Lung microvascular endothelial cell (primary cell): ENCODE measurements around the gene DDN. TPM values are rescaled to one million over a fixed set of nuclear protein-coding genes. Genes with fewer than 3 reads are reported as not detected.

ENCODE experiments used
- DNase-seq, 2 donors: peaks; one replicate each; pipeline versions ENCODE4 v3.0.0 to v3.0.0-alpha.2; 2010; ENCODE audit warnings: low read depth in 2 of 2
- total RNA-seq: library from RNA; depleted of rRNA; stranded (reverse); fragments of >200 nt; gene quantifications from 2 replicates; pipeline ENCODE4 v1.2.1, GENCODE V29; 2014

The DDN gene
- total RNA-seq, 1 donor from 2014 or later = not detected

GRCh38 chr12:48967991-48968390 is 31.2 kb downstream of the DDN start:
- no peak for DNase-seq

GRCh38 chr12:48966177-48966895 is 32.8 kb downstream of the DDN start:
- DNase-seq = no peak

- DNase-seq = peak in 1 of 2 donors; percentile 31
Measured at GRCh38 chr12:48965298-48965838, 33.8 kb downstream of the DDN start.

- DNase-seq = peak in 1 of 2 donors; percentile 41
Measured at GRCh38 chr12:48961801-48962200, 37.4 kb downstream of the DDN start.

GRCh38 chr12:48961331-48961730 is 37.8 kb downstream of the DDN start:
- peak in 1 of 2 donors; percentile 61 for DNase-seq

- no peak for DNase-seq
Measured at GRCh38 chr12:48960834-48961233, 38.3 kb downstream of the DDN start.

- DNase-seq = no peak
Measured at GRCh38 chr12:48958049-48958388, 41.2 kb downstream of the DDN start.

- peak; percentile 94 to 96 for DNase-seq
Measured at GRCh38 chr12:48957141-48958048, 41.8 kb downstream of the DDN start, which contains the start of gene ARF3. Gene ARF3 (minus strand): TSS chr12:48957487. CDS start chr12:48941095, 16,392 bp downstream.

- DNase-seq = peak; percentile 68 to 98
Measured at GRCh38 chr12:48956279-48957140, 42.7 kb downstream of the DDN start.

GRCh38 chr12:48954841-48955501 is 44.2 kb downstream of the DDN start:
- DNase-seq = no peak

GRCh38 chr12:48954061-48954460 is 45.1 kb downstream of the DDN start:
- no peak for DNase-seq

GRCh38 chr12:48952691-48953090 is 46.5 kb downstream of the DDN start:
- DNase-seq = no peak

- no peak for DNase-seq
Measured at GRCh38 chr12:48947727-48948126, 51.4 kb downstream of the DDN start.

GRCh38 chr12:48946943-48947342 is 52.2 kb downstream of the DDN start:
- no peak for DNase-seq

GRCh38 chr12:48946205-48946604 is 53.0 kb downstream of the DDN start:
- peak in 1 of 2 donors; percentile 36 for DNase-seq

Other genes starting within 250 kb of the DDN start
- gene ADCY6, start 210.3 kb downstream of the DDN start, total RNA-seq = 22.9 and 36.3 TPM in 2 replicates
- 6.2 and 7.0 TPM in 2 replicates for gene CACNB3, start 180.9 kb downstream of the DDN start, total RNA-seq
- gene DDX23, start 147.2 kb downstream of the DDN start, total RNA-seq = 50.8 and 72.4 TPM in 2 replicates
- gene RND1, start 133.5 kb downstream of the DDN start, total RNA-seq = 1.4 and 3.5 TPM in 2 replicates
- gene FKBP11, start 73.9 kb downstream of the DDN start, total RNA-seq = 9.6 and 9.7 TPM in 2 replicates
- 36.3 and 39.7 TPM in 2 replicates for gene ARF3, start 41.9 kb downstream of the DDN start, total RNA-seq
- under 0.01 and 0.22 TPM in 2 replicates for gene WNT10B, start 27.6 kb downstream of the DDN start, total RNA-seq
- gene WNT1, start 21.1 kb downstream of the DDN start, total RNA-seq = not detected in 2 replicates
- 32.1 and 38.1 TPM in 2 replicates for gene PRKAG1, start 19.4 kb upstream of the DDN start, total RNA-seq
- gene KMT2D, start 61.4 kb upstream of the DDN start, total RNA-seq = 19.0 and 30.2 TPM in 2 replicates
- gene RHEBL1, start 70.6 kb upstream of the DDN start, total RNA-seq = 1.2 and 1.5 TPM in 2 replicates
- 0.20 and 0.65 TPM in 2 replicates for gene DHH, start 95.4 kb upstream of the DDN start, total RNA-seq
- gene LMBR1L, start 111.5 kb upstream of the DDN start, total RNA-seq = 68.9 and 76.4 TPM in 2 replicates
- 613 and 894 TPM in 2 replicates for gene TUBA1B, start 132.0 kb upstream of the DDN start, total RNA-seq
- 674 and 686 TPM in 2 replicates for gene TUBA1A, start 189.7 kb upstream of the DDN start, total RNA-seq